ENCODE results near the gene APBB1IP.
"Not testable (repeated sequence)": the region's sequence is repeated elsewhere in the genome, so short reads cannot be mapped to it uniquely, and the experiment has no call there.

The APBB1IP gene

DNA sequence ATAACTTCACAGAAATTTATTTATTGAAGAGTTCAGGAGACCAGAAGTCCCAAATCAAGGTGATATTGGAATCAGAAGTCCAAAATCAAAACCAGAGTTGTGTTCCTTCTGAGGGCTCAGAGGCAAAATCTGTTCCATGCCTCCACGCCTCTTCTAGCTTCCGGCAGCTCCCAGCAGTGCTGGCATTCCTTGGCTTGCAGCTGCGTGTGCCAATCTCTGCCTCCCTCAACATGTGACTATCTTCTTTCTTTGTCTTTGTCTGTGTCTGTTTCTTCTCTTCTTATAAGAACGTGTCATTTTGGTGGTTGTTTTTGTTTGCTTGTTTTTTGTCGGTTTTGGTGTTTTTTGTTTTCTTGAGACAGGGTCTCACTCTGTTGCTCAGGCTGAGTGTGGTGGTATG lies 116.1 kb downstream of the APBB1IP start:
- DNase-seq (ENCODE audit: extremely low read depth in 1 of 2, low read depth in 1 of 2) = no peak

DNA sequence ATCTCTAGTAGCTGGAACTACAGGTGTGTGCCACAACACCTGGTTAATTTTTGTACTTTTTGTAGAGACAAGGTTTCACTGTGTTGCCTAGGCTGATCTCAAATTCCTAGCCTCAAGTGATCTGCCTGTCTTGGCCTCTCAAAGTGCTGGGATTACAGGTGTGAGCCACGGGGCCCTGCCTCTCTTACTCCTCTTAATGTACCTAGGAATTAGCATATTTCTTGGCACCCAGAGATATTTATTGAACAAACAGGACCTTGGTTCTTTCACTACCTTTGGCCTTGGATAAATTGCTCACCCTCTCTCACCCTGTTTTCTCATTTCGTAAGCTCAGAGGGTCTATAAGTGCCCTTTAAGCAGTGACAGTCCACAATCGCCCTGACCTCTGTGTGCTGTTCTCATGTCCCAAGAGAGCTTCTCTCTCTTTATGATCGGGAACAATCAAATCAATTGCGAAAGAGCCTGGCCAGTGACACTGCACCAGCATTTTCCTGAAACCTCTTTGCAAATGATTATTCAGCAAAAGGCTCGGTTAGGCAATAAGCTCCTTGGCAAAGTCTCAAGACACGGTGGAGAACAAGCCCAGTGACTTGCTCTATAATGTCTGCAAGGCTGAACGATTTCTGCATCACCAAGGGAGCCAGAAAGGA lies 117.7 kb downstream of the APBB1IP start:
- DNase-seq (ENCODE audit: extremely low read depth in 1 of 2, low read depth in 1 of 2) = no peak

DNA sequence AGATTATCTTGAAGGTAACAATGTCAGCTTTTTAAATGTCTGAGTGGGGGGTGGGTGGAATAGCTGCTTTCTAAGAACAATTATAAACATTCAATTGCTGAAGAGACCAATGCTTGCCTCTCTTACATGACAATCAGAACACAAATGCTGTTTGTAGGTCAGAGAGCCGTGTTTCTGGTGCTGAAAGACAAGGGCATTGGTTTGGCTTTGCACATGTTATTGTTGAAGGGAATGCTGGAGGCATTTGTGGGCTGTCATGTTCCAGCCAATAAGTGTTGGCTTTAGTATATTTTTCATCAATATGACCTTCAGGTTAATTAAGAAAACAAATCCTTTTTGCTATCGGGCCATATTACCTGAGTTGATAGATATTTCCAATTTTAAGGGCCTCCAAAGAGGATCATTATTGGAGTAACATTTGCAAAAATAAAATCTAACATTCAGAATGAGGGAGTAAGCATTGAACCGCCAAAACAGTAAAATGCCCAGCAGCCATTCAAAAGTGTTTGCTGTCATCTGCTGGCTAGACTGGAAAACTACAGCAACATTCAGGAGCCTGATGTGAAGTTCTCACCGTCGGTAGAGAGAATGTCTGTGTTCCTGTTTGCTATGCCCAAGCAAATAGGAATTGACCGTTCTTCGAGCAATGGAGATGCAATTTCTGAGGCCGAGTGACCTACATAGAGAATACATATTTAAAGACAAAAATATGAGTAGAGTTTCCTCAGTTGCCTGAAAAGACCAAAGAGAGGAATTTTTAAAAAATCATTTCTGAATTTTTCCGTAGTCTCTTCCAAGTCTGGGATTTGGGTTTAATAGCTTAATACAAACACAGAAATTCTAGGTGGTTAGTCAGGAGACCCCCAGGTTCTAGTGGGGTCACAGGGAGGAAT lies 118.9 kb downstream of the APBB1IP start:
- DNase-seq (ENCODE audit: extremely low read depth in 1 of 2, low read depth in 1 of 2) = no peak

DNA sequence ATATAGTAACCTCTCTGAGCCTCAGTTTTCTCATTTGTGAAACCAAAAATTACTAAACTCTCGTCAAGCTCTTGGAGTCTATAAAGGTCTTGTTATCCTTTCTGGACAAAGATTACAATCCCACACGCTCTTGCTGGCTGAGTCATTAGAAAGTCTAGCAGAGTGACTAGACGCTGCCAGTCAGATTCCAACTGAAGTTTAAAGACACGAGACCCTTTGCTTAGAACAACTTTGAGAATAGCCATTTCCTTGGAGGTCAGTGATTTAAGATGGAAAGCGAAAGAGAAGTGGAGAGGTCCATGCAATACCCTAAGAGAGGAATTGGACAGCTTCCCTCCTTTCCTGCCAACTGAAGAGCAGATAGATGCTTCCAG lies 119.5 kb downstream of the APBB1IP start:
- DNase-seq (ENCODE audit: extremely low read depth in 1 of 2, low read depth in 1 of 2) = no peak

DNA sequence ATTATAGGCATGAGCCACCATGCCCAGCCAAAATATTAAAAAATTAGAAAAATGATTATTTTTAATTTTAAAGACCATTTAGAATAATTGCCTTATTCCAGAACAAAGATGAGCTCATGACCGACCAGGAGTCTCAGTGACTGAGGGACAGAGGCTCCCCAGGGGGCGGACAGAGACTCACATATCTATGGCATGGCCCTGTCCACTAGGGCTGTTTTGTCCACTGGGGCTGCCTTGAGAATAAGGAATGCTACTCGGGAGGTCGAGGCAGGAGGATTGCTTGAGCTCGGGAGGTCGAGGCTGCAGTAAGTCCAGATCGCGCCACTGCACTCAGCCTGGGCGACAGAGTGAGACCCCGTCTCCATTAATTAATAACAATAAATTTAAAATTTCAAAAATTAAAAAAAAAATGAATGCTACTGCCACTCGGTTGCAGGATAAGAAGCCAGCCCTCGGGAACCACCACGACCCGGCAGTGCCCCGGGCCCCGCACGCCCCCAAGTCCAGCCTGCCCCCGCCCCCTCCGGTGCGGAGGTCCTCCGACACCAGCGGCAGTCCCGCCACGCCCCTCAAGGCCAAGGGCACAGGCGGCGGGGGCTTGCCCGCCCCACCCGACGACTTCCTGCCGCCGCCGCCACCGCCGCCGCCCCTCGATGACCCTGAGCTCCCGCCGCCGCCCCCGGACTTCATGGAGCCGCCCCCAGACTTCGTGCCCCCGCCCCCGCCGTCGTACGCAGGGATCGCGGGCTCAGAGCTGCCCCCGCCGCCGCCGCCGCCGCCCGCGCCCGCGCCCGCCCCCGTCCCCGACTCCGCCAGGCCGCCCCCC lies 128.6 kb downstream of the APBB1IP start:
- no peak for DNase-seq (ENCODE audit: extremely low read depth in 1 of 2, low read depth in 1 of 2)

DNA sequence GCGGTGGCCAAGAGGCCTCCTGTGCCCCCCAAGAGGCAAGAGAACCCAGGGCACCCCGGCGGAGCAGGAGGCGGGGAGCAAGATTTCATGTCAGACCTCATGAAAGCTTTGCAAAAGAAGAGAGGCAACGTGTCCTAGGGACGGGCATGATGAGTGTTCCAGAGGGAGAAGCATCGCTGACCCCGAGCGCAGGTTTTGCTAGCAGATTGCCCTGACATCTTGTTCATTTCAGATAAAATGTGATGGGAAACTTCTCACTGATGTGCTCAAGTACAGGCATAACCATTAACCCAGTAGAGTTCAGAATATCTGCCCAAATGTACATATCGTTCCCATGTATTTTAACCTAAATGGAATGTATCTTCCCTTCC lies 129.2 kb downstream of the APBB1IP start:
- DNase-seq (ENCODE audit: extremely low read depth in 1 of 2, low read depth in 1 of 2) = no peak

DNA sequence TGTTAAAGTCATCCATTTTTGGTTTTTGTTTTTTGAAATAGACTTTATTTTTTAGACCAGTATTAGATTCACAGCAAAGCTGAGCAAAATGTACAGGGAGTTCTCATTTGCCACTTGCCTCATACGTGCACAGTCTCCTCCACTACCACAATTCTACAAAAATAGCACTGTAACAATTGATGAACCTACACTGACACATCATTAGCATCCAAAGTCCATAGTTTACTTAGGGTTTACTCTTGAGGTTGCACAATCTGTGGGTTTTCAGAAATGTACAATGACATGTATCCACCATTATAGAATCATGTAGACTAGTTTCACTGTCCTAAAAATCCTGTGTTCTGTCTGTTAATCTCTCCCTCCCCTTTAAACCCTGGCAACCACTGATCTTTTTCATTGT lies 133.5 kb downstream of the APBB1IP start:
- no peak for DNase-seq (ENCODE audit: extremely low read depth in 1 of 2, low read depth in 1 of 2)

DNA sequence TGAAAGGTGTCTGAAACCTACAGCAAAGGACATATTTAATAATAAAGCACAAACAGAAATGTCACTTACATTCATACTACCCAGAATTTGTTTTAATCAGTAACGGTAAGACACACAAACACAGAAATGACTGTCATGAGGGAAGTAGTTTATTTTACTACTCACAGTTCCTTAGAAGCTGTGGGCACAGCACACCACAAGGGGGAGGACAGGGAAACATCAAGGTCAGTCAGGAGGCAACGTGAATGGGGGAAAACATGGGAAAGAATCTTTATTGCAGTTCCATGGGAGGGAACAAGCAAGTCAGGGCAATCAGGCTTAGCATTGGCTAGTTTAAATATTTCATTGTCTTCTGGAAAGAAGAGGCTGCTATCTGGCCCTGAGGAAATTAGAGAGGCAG lies 135.5 kb downstream of the APBB1IP start:
- DNase-seq (ENCODE audit: extremely low read depth in 1 of 2, low read depth in 1 of 2) = no peak

DNA sequence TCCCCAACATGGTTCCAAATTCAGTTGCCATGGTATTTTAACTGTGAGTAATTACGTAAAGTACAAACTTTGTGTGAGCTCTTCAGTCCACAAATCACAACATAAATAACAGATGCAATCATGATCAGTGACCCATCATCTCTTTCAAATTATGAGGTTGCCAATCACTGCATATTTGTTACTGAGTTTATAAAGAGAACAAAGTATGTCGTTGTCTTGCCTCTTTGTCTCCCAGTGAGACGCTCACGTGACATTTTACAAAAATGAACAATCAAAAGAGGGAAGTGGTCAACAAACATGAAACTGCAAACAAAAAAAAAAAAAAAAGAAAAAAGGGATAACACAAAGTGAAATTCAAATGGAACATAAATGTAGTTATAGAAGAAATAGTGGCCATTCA lies 136.6 kb downstream of the APBB1IP start:
- DNase-seq (ENCODE audit: extremely low read depth in 1 of 2, low read depth in 1 of 2) = no peak

DNA sequence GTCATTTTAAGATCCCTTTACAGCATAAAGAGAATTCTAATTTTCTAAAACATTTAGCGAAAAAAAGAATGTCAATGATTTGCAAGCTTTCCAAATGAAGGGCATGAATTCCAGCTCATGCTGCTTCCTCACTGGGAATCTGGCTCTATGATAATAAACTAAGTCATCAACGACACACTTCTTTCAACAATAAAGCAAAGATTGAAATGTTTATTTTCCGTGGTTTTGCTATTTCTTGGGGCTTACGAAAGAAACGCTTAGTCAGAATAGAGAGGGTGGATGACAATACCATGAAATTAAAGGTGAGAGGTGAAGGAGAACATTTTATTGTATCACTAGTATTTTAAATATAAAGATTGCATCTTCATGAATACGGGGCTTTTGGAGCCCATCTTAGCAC lies 140.2 kb downstream of the APBB1IP start:
- DNase-seq (ENCODE audit: extremely low read depth in 1 of 2, low read depth in 1 of 2) = not testable (repeated sequence)

DNA sequence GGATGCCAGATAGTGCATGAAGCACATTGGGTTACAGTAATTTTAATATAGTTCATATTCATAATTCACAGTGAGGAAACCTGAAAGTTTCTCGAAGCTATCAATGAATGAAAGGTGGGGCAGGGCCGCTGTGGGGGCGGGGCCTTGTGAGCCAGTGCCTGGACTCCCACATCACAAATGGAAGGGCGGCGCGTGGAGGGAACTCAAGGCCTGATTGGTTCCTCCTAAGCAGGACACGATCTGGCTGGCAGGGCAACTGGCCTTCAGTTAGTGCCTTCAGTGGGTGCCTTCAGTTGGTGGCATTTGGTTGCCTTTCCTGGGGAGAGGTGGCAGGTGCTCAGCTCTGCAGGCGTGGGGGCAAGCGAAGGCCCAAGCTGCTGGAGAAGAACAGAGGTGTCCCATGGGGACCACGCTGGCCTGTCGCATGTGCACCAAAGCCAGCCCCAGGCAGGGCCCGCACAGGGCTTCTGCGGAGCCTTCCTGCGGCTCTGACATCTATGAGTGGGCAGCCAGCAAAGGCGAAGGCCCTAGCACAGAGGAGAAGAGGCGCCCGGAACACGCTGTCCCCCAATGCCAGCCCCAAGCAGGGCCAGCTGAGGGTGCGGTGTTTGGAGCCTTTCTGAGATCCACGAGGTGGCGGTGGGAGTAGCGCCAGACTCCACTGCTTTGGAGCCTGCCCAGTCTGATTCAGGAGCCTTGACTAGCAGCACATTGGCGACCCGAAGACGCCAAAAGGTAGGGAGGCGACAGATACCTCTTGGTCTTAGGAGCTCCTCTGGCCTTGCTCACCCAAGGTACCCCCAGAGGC lies 141.3 kb downstream of the APBB1IP start:
- no peak for DNase-seq (ENCODE audit: extremely low read depth in 1 of 2, low read depth in 1 of 2)

DNA sequence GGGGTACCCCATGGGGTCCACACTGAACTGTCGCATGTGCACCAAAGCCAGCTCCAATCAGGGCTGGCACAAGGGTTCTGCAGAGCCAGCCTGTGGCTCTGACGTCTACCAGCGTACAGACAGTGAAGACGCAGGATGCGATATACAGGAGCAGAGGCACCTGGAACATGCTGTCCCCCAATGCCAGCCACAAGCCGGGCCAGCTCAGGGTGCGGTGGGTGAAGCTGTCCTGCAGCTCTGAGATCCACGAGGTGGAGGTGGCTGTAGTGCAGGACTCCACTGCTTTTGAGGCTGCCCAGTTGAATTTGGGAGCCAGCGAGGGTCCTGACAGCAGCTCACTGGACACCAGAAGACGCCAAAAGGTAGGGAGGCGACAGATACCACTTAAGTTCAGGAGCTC lies 148.1 kb downstream of the APBB1IP start:
- no peak for DNase-seq (ENCODE audit: extremely low read depth in 1 of 2, low read depth in 1 of 2)

DNA sequence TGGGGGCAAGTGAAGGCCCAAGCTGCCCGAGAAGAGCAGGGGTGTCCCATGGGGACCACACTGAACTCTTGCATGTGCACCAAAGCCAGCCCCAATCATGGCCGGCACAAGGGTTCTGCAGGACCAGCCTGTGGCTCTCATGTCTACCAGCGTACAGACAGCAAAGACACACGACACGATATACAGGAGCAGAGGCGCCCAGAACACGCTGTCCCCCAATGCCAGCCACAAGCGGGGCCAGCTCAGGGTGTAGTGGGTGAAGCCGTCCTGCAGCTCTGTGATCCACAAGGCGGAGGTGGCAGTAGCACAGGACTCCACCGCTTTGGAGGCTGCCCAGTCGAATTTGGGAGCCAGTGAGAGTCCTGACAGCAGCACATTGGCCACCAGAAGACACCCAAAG lies 150.5 kb downstream of the APBB1IP start:
- no peak for DNase-seq (ENCODE audit: extremely low read depth in 1 of 2, low read depth in 1 of 2)

DNA sequence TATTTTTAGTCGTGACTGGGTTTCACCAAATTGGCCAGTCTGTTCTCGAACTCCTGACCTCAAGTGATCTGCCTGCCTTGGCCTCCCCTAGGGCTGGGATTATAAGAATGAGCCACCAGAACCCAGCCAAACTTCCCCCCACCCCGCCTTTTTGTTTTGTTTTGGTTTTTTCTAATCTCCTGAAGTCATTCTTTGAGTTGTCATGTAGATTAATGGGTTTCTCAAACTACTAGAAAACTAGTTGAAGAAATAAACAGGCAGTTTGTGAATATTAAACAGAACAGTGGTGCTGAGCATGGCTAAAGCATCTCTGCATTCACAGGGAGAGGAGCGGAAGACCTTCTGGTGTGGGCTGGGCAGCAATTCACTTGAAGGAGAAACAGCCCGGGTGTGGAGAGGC lies 151.7 kb downstream of the APBB1IP start:
- not testable (repeated sequence) for DNase-seq (ENCODE audit: extremely low read depth in 1 of 2, low read depth in 1 of 2)

DNA sequence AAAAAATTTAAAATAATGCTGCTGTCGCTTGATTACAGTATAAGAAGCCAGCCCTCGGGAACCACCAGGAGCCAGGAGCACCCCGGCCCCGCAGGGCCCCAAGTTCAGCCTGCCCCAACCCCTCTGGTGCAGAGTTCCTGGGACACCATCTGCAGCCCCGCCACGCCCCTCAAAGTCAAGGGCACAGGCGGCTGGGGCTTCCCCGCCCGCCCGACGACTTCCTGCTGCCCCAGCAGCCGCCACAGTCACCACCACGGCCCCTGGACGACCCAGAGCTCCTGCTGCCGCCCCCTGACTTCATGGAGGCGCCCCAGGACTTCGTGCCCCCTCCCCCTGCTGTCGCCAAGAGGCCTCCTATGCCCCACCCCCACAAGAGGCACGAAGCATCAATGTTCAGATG lies 155.8 kb downstream of the APBB1IP start:
- DNase-seq (ENCODE audit: extremely low read depth in 1 of 2, low read depth in 1 of 2) = no peak

DNA sequence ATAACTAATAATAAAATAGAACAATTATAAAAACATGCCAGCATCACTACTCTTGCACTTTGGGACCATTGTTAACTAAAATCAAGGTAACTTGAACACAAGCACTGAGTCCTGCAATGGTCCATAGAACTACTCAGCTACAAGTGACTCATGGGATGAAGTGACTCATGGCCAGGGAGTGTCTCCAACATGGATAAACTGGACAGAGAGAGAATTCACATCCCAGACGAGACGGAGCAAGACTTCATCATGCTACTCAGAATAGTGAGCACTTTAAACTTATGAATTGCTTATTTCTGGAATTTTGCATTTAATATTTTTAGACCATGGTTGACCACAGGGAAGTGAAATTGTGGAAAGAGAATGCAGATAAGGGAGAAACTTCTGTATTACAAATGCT lies 165.1 kb downstream of the APBB1IP start:
- DNase-seq (ENCODE audit: extremely low read depth in 1 of 2, low read depth in 1 of 2) = not testable (repeated sequence)

DNA sequence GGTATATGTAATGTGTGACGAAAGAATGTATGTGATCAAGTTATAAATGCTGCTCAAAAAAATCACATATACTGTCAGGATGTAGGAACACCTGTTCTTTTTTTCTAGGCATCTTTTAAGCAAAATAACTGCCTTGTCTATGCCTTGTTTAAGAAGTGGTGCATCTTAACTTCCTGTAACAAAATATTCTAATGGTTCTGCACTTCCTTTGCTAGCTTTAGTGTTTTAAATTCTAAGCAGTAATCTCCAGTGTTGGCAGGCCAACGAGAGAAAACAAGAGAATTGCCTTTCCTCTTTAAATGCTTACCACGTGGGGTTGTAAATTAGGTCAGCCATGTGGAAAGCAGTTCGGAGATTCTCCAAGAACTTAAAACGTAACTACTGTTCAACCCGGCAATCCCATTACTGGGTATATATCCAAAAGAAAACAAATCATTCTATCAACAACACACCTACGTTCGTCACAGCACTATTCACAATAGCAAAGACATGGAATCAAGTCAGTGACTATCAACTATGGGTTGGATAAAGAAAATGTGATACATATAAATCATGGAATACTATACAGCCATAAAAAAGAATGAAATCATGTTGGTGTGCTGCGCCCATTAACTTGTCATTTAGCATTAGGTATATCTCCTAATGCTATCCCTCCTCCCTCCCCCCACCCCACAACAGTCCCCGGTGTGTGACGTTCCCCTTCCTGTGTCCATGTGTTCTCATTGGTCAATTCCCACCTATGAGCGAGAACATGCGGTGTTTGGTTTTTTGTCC lies 166.4 kb downstream of the APBB1IP start:
- DNase-seq (ENCODE audit: extremely low read depth in 1 of 2, low read depth in 1 of 2) = not testable (repeated sequence)

DNA sequence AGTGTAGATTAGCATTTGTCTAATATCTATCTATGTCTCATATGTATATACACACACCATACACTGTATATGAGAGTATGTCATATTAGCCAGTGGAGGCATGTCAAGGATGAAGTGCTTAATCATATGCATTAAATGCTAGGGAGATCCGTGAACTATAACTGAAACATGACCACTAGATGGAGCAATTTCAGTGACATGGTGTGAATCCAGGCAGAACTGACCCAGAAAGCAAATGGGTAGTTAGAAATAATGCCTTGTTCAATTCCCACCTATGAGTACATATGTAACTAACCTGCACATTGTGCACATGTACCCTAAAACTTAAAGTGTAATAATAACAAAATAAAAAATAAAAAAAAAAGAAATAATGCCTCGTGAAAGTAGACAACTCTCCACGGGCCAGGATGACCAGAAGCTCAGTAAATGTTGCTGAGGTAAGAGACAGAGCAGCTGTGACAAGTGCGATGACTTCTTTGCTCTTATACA lies 168.3 kb downstream of the APBB1IP start:
- DNase-seq (ENCODE audit: extremely low read depth in 1 of 2, low read depth in 1 of 2) = not testable (repeated sequence)

DNA sequence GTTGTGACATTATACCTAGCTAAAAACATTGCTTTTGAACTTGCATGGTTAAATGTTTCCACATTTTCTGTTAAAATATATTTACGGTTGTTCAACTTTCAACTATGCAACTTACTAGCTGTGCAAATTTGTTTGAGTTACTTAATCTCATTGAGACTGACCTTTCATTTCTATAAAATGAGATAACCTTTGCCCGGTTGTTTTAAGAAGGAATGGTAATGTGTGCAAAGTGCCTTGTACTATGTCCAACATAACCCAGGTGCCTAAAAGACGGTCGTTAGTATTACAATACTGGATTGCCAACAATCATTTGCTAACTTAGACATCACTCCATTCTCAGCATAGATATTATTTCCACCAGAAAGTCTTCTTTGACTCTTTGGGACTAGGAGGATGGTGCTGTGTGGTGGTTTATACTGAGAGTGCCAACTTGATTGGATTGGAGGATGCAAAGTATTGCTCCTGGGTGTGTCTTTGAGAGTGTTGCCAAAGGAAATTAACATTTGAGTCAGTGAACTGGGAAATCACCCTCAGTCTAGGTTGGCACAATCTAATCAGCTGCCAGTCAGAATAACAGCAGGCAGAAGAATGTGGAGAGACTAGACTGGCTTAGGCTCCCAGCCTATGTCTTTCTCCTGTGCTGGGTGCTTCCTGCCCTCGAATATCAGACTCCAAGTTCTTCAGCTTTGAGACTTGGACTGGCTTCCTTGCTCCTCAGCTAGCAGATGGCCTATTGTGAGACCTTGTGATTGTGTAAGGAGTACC lies 174.2 kb downstream of the APBB1IP start:
- no peak for DNase-seq (ENCODE audit: extremely low read depth in 1 of 2, low read depth in 1 of 2)
